ENCODE data around the gene COPE.
A peak's percentile ranks its signal among the peaks of the same experiment; 100 is the strongest.

Gene COPE

GRCh38 chr19:18867199-18867598 lies 52.0 kb downstream of the COPE start:
- no peak overlapping the region for H3K4me3 Mint-ChIP-seq
- peaks cover 7 to 11% of the 10 kb centered on the region in 2 donors for H3K4me1 Mint-ChIP-seq
- H3K36me3 Mint-ChIP-seq, result peaks cover 46 to 51% of the 10 kb centered on the region in 2 donors
- no peaks in the 10 kb centered on the region for H3K9me3 Mint-ChIP-seq
- H3K27me3 Mint-ChIP-seq, result peaks cover 15 to 18% of the 10 kb centered on the region in 2 donors
- DNase-seq, result no peak
- H3K27ac Mint-ChIP-seq, result peak overlapping the region; percentile 59
- no peak for ATAC-seq (replicated peaks)

DNA sequence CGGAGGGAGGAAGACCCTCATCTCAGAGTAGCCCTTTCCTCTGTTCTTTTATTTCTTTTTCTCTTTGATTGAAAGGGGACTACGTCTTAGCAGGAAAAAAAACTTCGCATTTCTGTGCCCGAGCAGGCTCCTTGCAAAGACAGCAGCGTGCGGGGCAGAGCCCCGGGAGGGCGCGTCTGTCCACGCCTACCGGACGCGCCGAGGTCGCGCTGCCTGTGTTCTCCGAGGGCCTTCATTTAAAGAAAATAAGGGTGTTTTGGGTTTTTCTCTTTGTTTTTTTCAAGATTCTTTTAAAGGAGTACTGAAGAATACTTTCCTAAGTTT lies 52.4 kb downstream of the COPE start:
- Mint-ChIP-seq H3K36me3 (peaks cover 48 to 55% of the 10 kb centered on the region in 2 donors), H3K27ac (peak overlapping the region; percentile 59)

GRCh38 chr19:18865973-18866799 lies 53.0 kb downstream of the COPE start:
- Mint-ChIP-seq H3K4me1 (peaks cover 11 to 13% of the 10 kb centered on the region in 2 donors), H3K27me3 (peaks cover 6 to 8% of the 10 kb centered on the region in 2 donors), H3K27ac (peak overlapping the region; percentile 75), H3K36me3 (peaks cover 54 to 58% of the 10 kb centered on the region in 2 donors), H3K4me3 (no peak overlapping the region), H3K9me3 (no peaks in the 10 kb centered on the region)
- DNase-seq (no peak), ATAC-seq (replicated peaks) (peak; percentile 84 to 86)

More for the DNA sequence above, 52.4 kb downstream of the COPE start:
- no peak for ATAC-seq (replicated peaks)
- DNase-seq, result no peak
- peaks cover 7 to 11% of the 10 kb centered on the region in 2 donors for H3K4me1 Mint-ChIP-seq
- no peaks in the 10 kb centered on the region for H3K9me3 Mint-ChIP-seq
- peaks cover 11 to 13% of the 10 kb centered on the region in 2 donors for H3K27me3 Mint-ChIP-seq
- no peak overlapping the region for H3K4me3 Mint-ChIP-seq

DNA sequence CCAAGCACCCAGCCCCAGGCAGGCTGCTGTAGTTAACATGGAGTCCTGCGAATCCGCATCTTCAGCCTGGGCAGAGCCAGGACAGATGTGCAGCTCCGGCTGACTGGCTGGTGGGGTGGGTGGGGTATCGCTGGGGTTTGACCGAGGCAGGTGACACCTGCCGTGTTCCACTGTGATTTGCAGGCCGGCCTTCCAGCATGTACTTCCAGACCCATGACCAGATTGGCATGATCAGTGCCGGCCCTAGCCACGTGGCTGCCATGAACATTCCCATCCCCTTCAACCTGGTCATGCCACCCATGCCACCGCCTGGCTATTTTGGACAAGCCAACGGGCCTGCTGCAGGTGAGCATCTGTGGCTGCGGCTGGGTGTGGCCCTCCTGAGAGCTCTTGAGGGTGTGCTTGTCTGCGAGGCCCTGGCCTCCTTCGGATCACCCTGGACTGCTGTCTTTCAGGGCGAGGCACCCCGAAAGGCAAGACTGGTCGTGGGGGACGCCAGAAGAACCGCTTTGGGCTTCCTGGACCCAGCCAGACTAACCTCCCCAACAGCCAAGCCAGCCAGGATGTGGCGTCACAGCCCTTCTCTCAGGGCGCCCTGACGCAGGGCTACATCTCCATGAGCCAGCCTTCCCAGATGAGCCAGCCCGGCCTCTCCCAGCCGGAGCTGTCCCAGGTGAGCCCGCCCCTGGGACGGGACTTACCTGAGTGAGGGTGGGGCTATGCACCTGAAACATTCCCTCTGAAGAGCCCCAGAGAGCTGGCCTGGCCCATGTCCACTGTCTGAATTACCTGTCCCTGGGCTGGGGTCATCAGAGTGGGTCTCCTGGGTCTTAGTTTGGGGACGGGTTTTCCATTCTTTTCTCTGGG lies 53.8 kb downstream of the COPE start:
- ATAC-seq (replicated peaks), result no peak
- Mint-ChIP-seq H3K9me3 (no peaks in the 10 kb centered on the region), H3K36me3 (peaks cover 59 to 61% of the 10 kb centered on the region in 2 donors), H3K27me3 (no peaks in the 10 kb centered on the region), H3K4me1 (peaks cover 12 to 13% of the 10 kb centered on the region in 2 donors), H3K27ac (peak overlapping the region; percentile 75), H3K4me3 (no peak overlapping the region)
- no peak for DNase-seq

DNA sequence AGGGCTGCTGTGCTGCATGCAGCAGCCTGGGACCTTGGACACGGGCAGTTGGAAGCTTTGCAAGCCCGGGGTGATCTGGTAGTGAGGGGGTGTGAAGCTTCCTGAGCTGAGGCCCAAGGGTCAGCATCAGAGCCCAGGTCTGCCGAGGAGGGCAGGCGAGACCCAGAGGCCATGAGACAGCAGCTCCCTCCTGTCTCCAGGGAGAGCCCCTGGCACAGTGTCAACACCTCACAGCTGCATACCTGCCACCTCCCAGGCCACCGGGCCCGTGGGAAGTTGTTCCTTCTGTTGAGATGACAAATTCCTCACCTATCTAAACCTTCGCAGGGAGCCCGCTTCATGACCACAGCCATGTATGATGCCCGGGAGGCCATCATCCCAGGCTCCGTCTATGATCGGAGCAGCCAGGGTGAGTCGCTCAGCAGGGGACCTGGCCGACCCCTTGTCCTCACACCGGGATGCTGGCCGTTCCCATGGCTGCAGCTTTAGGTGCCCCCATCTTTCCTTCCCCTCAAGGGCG lies 55.3 kb downstream of the COPE start:
- Mint-ChIP-seq H3K4me3 (no peak overlapping the region), H3K36me3 (peaks cover 61 to 62% of the 10 kb centered on the region in 2 donors), H3K4me1 (peaks cover 10 to 13% of the 10 kb centered on the region in 2 donors), H3K27me3 (no peaks in the 10 kb centered on the region), H3K27ac (no peak overlapping the region), H3K9me3 (no peaks in the 10 kb centered on the region)
- ATAC-seq (replicated peaks) (no peak), DNase-seq (no peak)

DNA sequence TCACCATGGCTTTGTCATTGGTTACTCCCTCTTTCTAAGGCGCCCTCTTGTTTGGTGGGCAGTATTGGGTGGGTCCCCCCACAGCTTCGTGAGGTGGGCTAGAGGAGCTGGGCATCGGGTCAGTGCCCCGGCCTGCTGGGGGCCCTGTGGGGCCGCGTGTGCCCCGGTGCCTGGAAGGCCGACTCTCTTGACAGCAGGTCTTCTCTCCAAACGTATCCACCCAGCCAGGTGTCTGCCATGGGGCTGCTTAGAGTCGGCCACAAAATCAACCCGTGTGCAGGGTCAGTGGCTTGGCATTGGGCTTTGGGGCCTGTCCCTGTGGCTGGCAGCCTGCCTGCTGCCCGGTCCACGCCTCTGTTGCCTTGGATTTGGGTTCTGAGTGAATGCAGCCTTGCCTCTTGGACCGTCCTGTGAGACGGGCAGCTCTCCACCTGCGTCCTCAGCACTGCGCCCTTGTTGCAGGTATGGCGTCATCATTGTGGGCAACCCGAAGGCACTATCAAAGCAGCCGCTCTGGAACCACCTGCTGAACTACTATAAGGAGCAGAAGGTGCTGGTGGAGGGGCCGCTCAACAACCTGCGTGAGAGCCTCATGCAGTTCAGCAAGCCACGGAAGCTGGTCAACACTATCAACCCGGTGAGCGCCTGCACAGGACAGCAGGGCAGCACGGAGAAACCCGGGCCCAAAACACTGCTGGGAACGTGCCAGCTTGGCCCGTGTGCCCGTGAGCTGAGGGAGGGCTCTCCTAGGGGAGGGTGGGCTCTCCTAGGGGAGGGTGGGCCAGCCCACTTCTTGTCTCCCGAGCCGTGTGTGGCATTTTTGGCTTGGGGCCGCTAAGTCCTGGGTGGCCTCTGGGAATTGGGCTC lies 56.0 kb downstream of the COPE start:
- H3K4me1 Mint-ChIP-seq, result peaks cover 10 to 13% of the 10 kb centered on the region in 2 donors
- no peaks in the 10 kb centered on the region for H3K9me3 Mint-ChIP-seq
- ATAC-seq (replicated peaks) (no peak), DNase-seq (no peak)
- no peaks in the 10 kb centered on the region for H3K27me3 Mint-ChIP-seq
- no peak overlapping the region for H3K4me3 Mint-ChIP-seq
- no peak overlapping the region for H3K27ac Mint-ChIP-seq
- H3K36me3 Mint-ChIP-seq, result peaks cover 58 to 59% of the 10 kb centered on the region in 2 donors

GRCh38 chr19:18861917-18862316 lies 57.3 kb downstream of the COPE start:
- DNase-seq (no peak), ATAC-seq (replicated peaks) (no peak)
- peaks cover 48 to 51% of the 10 kb centered on the region in 2 donors for H3K36me3 Mint-ChIP-seq
- H3K27ac Mint-ChIP-seq, result peak overlapping the region; percentile 9
- no peaks in the 10 kb centered on the region for H3K9me3 Mint-ChIP-seq
- H3K27me3 Mint-ChIP-seq, result no peaks in the 10 kb centered on the region
- peaks cover 9 to 13% of the 10 kb centered on the region in 2 donors for H3K4me1 Mint-ChIP-seq
- no peak overlapping the region for H3K4me3 Mint-ChIP-seq

- Mint-ChIP-seq H3K27me3 (no peaks in the 10 kb centered on the region), H3K9me3 (no peaks in the 10 kb centered on the region), H3K4me3 (no peak overlapping the region), H3K27ac (peak overlapping the region; percentile 68), H3K4me1 (peaks cover 7 to 13% of the 10 kb centered on the region in 2 donors), H3K36me3 (peaks cover 43 to 50% of the 10 kb centered on the region in 2 donors)
- DNase-seq (no peak), ATAC-seq (replicated peaks) (peak; percentile 78 to 79)
Observed at GRCh38 chr19:18861235-18861634, 58.0 kb downstream of the COPE start.

- Mint-ChIP-seq H3K27me3 (no peaks in the 10 kb centered on the region), H3K4me3 (no peak overlapping the region), H3K27ac (peak overlapping the region; percentile 68), H3K36me3 (peaks cover 37 to 48% of the 10 kb centered on the region in 2 donors), H3K4me1 (peaks cover 6 to 13% of the 10 kb centered on the region in 2 donors), H3K9me3 (no peaks in the 10 kb centered on the region)
- ATAC-seq (replicated peaks) (no peak), DNase-seq (no peak)
Observed at GRCh38 chr19:18860725-18861124, 58.5 kb downstream of the COPE start.

GRCh38 chr19:18860302-18860700 lies 58.9 kb downstream of the COPE start:
- Mint-ChIP-seq H3K27ac (no peak overlapping the region), H3K4me1 (peaks cover 6 to 16% of the 10 kb centered on the region in 2 donors), H3K27me3 (no peaks in the 10 kb centered on the region), H3K9me3 (no peaks in the 10 kb centered on the region), H3K4me3 (no peak overlapping the region), H3K36me3 (peaks cover 39 to 48% of the 10 kb centered on the region in 2 donors)
- no peak for ATAC-seq (replicated peaks)
- no peak for DNase-seq

GRCh38 chr19:18859676-18860301 lies 59.4 kb downstream of the COPE start:
- H3K27ac Mint-ChIP-seq, result no peak overlapping the region
- no peaks in the 10 kb centered on the region for H3K9me3 Mint-ChIP-seq
- no peaks in the 10 kb centered on the region for H3K27me3 Mint-ChIP-seq
- H3K36me3 Mint-ChIP-seq, result peaks cover 44 to 52% of the 10 kb centered on the region in 2 donors
- ATAC-seq (replicated peaks), result no peak
- H3K4me1 Mint-ChIP-seq, result peaks cover 6 to 20% of the 10 kb centered on the region in 2 donors
- DNase-seq, result no peak
- no peak overlapping the region for H3K4me3 Mint-ChIP-seq

- Mint-ChIP-seq H3K4me3 (no peak overlapping the region), H3K27ac (no peak overlapping the region), H3K9me3 (no peaks in the 10 kb centered on the region), H3K4me1 (peaks cover 6 to 20% of the 10 kb centered on the region in 2 donors), H3K36me3 (peaks cover 47 to 54% of the 10 kb centered on the region in 2 donors), H3K27me3 (no peaks in the 10 kb centered on the region)
- DNase-seq (no peak), ATAC-seq (replicated peaks) (no peak)
Observed at GRCh38 chr19:18858906-18859646, 60.1 kb downstream of the COPE start.

GRCh38 chr19:18857223-18857622 lies 62.0 kb downstream of the COPE start:
- DNase-seq (no peak), ATAC-seq (replicated peaks) (no peak)
- H3K9me3 Mint-ChIP-seq, result no peaks in the 10 kb centered on the region
- H3K4me3 Mint-ChIP-seq, result no peak overlapping the region
- no peaks in the 10 kb centered on the region for H3K27me3 Mint-ChIP-seq
- peaks cover 6 to 26% of the 10 kb centered on the region in 2 donors for H3K4me1 Mint-ChIP-seq
- no peak overlapping the region for H3K27ac Mint-ChIP-seq
- H3K36me3 Mint-ChIP-seq, result peaks cover 52 to 58% of the 10 kb centered on the region in 2 donors

Data from stimulated activated naive B cell treated with anti-CD40 and anti-IgM and Interleukin-4, amounts not matched to agents 10 μg/mL and 1 μg/mL and 100 μg/mL, for 72 hours (primary cell).